SHP77 (cell line): ENCODE measurements around the gene ZNF581.

Source experiments
- DNase-seq, 2 experiments: peaks; one replicate each; lab custom pipeline; 2025; lab: John Stamatoyannopoulos, UW

ZNF581 gene

DNA sequence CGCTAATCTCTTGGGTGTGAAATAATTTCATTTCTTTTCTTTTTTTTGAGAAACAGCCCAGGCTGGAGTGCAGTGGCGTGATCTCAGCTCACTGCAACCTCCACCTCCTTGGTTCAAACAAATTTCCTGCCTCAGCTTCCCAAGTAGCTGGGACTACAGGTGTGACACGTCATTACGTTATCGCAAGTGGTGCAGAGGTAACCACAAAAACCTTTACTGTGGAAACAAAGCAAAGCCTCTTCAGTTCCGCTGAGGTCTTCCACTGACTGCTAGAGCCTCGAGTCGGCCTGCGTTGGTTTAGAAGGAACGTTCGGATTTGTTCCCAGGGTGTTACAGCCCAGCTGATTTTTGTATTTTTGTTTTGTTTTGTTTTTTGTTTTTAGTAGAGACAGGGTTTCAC, 17.1 kb upstream of the ZNF581 start:
- DNase-seq = no peak

DNA sequence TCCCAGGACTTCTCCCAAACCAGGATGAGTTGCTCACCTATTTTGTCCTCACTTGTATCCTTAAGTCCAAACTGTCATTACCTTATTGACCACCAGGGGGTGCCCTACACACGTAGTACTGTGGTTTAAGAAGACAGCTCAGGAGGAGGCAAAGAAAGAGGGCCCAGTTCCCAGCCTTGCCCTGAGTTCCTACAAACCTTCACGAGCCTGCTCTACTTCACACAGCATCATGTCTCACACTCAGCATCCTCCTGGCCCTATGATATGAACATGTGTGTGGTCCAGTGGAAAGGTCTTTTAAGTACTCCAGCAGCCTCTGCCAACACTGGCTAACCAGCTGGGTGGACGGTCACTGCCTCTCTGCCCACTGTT, 11.0 kb upstream of the ZNF581 start:
- DNase-seq = peak; percentile 86 to 90

DNA sequence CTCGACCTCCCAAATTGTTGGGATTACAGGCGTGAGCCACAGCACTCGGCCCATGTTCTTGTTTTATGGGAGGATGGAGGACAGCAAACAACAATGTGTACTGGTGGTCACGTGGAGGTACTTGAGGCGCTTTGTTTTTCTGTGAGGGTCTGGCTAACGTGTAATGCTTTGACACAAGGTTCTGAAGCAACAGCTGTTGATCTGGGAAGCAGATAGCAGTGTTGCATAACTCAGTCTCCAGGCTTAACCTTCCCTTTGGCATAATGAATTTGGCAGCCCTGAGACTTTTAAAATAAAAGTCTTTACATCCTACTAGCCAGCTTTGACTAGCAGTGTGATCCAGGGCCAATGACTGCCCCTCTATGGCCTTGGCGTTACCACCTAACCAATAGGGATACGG, 9.6 kb upstream of the ZNF581 start:
- DNase-seq = no peak

DNA sequence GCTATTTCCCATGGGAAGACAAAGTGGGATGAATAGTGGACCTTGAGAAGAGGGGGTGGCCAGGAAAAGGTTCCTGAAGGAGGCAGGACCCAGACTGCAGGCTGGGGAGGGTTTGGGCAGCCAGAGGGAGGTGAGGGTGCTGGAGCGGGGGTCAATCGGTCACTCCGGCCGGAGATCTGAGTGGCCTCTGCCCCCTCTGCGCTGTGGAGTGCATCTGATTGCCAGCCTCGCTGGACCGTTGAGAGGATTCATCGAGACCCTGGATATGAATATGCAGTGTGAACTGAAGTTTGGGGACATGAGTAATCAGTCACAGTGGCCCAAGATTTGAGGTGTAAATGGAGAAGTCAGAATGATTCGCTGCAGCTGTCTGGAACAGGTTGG, 8.1 kb upstream of the ZNF581 start:
- no peak for DNase-seq

DNA sequence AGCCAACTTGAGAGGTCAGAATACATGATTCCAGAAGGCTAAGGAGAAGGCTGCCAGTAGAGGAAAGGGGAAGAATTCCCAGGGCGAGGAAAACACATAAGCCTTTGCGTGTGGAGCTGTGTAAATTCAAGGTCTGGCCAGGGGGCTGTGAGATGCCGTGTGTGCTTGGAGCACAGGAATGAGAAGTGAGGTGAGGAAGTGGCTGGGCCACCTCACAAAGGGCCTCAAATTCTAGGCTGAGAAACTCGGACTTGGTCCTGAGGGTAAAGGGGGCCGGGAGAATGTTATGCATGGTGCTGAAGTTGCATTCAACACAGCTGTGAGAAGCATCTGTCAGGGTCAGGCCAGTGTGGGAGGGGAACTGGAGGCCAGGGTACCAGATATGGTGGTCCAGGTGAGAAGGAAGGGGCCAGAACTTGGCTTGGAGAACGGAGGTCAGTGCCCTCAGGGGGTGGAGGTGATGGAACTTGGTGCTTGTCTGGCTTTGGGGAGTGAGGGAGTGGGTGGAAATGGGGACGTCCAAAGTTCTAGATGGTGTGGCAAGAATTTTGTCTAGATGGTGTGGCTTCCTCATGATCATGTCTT, 7.5 kb upstream of the ZNF581 start:
- no peak for DNase-seq

DNA sequence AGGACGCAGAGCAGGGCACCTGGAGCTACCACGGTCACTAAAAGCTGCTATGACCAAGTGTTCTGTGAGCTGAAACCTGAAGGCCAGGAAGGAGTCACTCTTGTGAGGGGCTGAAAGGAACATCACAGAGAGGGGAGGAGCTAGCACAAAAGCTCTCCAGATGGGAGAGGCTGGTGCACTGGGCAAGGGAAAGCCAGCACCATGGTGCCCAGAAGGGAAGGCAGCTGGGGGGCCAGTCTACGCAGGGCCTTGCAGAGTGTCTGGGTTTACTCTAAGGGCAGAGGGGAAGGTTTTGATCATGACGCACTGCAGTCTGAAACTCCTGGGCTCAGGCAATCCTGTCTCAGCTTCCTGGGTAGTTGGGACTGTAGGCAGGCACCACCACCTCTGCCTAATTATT, 6.7 kb upstream of the ZNF581 start:
- DNase-seq = no peak

DNA sequence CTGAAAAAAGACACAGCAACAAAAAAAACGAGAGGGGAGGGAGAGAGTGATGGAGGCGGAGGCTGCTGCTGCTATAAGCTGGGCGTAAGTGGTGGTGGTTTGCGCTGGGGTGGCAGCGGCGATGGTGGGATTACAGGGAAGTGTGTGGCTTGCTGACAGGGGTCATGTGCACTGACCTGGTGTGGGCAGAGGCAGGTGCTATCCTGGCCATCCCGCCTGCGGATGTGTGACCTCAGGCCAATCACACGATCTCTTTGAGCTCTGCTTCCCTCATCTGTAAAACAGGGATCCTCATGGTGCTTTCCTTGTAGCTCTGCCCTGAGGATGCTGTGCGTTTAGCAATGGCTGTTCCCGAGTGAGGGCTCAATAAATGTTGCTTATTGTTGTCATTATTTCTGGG, 5.9 kb upstream of the ZNF581 start:
- no peak for DNase-seq

DNA sequence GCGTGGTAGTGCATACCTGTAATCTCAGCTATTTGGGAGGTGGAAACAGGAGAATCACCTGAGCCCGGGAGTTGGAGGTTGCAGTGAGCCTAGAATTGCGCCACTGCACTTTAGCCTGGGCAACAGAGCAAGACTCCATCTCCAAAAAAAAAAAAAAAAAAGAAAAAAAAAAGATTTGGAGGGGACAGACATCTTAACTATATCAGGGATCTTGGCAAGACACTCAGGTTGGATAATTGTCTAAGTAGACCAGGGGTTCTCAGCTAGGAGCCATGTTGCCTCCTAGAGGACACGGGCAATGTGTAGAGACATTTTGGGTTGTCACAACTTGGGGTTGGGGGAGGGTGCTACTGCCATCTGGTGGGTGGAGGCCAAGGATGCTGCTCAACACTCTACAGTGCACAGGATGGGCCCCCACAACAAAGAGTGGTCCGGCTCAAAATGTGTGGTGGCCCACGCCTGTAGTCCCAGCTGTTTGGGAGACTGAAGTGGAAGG, 4.5 kb upstream of the ZNF581 start:
- DNase-seq = peak; percentile 36 to 55

DNA sequence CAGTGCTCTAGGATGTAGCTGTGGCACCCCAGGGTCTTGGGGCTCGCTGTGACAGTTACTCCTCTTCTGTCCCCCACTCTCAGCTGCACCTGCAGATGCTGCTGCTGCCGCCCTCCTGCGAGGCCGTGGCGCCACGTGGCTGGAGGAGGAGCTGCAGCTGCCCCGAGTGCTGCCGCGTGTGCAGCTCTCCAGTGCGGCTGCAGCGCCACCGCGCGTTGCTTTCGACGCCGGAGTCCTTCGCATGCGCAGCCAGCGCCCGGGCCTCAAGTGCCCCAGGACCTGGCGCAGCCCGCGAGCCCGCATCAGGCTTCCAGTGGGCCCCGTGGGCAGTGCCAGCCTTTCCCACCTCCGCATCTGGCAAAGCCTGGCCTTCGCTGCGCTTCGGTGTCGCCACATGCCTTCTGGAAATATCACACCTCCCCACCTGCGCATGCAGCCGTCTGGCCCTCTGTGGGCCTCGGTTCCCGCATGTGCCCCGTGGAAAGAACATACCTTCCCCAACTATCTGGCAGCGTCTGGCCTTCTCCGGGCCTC, 3.3 kb upstream of the ZNF581 start:
- DNase-seq = peak; percentile 58 to 83

DNA sequence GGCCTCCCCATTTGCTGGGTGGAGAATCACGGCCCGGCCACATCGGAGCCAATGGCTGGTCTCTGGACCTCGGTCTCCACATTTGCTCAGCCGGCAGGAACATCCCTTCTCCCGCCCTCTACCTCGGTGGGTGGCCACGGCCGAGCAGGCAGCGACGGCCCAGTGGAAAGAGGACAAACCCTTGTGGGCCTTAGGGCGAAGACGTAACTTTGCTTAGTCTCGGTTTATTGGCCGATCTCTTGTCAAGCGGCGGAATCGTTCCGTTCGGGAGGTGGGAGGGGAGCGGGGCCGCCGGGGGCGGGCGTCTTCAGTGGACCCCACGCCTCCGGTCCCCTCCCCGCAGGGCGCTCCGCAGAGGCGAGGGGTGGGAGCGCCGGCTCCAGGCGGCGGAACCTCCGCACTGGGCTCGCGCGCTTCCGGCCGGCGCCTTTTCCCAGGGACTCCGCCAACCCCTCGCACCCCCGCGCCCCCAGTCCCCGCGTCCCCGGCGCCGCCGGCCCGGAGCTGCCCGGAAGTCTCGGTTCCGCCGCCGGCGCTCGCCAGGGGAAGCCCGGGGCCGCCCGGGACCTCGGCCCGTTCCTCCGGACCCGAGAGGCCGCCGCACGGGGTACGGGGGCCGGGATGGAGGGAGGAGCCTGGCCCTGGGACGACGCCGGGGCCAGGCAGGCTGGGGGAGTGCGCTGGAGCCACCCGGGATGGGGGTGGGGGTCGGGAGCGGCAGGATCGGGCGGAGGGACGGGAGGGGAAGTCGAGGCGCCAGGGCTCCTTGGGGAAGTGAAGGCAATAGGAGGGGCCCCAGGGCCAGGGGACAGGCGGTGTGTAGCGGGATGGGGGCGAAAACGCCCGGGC, 2.6 kb upstream of the ZNF581 start, which contains the start of gene ZNF580:
Gene ZNF580, plus strand, starts transcription at position 426 of the 849 bp plus-strand sequence. CDS start 1,507 bp downstream, outside the sequence.
- DNase-seq = peak; percentile 60

DNA sequence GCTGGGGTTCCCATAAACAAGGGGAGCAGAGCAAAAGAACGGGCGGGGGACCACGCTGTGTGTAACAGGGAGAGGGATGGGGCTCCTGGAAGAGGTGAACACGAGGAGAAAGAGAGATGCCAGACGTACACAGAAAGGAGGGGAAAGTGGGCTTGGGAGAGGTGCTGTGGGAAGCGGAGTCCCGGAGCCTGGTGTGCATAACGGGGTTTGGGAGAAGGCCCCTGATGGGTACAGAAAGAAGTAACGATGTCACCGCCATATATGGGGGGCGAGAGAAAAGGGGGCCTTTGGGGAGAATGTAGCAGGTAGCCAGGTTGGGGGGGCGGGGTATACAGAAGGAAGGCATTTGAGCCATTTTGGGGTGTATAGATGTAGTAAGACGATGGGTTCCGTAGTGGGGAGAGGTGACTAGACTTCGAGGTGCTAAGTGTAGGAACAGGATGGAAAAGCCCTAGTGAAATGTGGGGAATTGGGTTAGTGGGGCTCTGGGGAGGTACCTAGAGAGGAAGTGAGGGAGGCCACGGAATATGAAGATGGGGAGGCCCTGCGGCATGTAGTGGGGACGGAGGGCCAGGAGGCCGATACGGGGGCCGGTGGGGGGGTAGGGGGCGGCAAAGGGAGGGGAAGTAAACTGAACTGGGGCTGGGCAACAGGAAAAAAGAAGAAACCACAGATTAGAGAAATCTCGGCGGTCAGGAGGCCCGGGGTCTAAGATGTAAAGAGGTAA, 1.9 kb upstream of the ZNF581 start:
- peak in 1 of 2 experiments; percentile 12 for DNase-seq

DNA sequence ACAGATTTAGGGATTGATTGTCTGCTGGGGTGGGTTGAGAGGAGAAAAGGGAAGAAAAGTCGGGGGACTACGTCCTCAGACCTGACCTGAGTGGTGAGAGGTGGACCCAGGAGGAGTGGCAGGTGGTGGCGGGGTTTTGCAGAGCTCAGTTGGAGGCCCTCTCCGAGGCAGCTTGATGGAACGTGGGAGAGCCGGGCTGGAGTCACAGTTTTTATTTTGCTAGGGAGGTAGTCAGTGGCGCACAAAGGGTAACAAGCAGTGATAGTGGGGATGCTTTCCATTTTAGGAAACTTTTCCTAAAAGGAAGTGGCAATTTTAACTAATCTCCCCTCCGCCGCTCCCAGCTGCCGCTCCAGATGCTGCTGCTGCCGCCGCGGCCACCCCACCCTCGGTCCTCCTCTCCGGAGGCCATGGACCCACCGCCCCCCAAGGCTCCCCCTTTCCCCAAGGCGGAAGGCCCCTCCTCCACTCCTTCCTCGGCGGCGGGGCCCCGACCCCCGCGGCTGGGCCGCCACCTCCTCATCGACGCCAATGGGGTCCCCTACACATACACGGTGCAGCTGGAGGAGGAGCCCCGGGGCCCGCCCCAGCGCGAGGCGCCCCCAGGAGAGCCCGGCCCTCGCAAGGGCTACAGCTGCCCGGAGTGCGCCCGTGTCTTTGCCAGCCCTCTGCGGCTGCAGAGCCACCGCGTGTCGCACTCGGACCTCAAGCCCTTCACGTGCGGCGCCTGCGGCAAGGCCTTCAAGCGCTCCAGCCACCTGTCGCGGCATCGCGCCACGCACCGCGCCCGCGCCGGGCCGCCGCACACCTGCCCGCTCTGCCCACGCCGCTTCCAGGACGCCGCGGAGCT, 1.1 kb upstream of the ZNF581 start:
- DNase-seq = peak in 1 of 2 experiments; percentile 48

DNA sequence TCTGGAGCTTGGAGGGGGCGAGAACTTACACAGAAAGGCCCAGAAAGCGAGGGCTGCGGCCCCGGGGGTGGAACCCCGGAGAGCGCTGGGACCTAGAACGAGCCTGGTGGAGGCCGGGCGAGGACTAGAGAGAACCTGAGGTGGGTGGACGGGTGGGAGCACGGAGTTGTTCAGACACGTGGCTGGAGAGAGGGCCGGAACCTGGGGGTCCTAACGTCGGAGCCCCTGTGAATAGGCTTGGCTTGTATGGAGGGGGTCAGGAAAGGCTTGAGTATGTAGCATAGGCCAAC, 383 bp downstream of the ZNF581 start:
- DNase-seq = no peak

DNA sequence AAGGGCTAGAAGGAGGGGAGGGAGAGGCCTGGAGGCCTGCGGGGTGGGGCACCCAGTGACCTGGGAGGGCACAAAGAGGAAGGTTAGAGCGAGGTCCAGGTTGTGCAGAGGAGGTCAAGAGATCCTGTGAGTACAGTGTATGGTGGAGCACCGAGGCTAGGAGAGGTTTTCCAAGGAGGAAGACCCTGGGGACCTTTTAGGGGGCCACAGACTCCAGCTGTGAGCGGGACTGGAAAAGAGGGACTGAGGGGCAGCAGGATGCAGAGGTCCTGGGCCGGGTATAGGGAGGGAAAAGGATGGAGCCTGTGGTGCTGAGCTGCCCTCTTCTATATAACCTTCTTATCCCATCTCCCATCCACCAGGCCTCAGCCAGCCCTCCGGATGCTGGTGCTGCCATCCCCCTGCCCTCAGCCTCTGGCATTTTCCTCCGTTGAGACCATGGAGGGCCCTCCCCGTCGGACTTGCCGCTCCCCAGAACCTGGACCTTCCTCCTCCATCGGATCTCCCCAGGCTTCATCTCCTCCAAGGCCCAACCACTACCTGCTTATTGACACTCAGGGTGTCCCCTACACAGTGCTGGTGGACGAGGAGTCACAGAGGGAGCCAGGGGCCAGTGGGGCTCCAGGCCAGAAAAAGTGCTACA, 863 bp downstream of the ZNF581 start:
- no peak for DNase-seq

DNA sequence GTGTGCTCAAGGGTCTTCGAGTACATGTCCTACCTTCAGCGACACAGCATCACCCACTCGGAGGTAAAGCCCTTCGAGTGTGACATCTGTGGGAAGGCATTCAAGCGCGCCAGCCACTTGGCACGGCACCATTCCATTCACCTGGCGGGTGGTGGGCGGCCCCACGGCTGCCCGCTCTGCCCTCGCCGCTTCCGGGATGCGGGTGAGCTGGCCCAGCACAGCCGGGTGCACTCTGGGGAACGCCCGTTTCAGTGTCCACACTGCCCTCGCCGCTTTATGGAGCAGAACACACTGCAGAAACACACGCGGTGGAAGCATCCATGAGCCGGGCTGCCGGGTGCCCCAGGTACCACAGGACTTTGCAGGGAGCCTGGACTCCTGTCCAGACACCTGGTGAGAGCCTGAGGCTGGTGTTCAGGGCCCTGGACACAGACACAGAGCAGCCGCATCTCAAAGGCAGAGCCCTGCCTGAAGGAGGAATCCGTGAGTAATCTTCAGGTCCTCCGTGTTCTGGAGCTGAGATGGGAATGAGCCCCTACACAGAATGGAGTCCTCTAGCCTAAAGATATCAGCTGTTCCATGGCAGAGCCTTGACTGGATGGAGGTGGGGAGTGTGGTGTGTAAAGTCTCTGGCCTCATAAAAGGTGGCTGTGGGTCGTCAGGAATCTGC, 1.5 kb downstream of the ZNF581 start:
- no peak for DNase-seq

DNA sequence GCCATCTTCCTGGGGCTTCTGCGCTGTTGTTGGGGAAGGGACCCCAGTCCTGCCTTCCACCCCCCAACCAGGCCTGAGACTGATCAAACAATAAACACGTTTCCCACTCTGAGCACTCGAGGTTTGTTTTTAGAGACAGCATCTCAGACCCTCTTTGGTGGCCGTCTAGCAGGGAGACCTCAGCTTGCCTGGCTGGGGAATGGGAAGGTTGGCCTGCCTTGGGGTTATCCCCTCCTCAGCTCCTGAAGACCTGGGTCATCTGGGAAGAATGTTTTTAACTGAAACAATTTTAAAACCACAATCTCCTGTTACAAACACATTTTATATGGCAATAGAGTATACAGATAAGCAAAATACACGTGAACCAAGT, 2.0 kb downstream of the ZNF581 start:
- no peak for DNase-seq

DNA sequence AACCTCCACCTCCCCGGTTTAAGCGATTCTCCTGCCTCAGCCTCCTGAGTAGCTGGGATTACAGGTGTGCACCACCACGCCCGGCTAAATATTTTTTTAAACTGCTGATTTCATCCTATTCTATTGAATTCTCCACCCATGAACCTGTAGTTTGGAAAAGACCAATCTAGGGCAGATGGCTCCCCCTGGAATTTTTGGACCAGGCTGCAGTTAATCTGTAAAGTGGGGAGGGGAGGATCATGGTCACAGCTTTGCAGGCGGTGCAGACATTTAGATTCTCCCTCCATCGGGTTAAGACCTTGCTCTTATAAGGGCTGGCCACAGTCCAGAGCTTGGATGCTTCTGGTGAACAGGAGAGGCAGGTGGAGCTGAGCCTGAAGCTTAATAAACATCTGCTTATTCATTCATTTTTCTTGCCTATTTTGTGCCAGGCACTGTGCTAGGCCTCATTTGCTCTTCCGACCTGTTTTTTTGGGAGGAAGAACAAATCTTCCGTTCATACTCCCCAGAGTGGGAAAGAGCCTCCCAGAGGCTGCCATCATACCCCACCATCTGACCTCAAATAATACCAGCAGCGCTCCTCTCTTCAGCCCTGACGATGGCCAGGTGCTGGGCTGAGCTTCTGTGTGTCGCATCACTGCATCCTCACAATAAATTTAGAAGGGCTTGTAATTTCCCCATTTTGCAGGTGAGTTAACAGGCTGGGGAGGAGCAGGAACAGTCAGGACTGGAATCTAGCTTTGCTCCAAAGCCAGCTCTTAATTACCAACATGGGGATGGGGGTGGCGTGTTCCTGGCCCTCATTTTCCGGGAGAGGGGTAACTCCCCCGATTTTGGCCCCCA, 3.7 kb downstream of the ZNF581 start:
- peak in 1 of 2 experiments; percentile 31 for DNase-seq

DNA sequence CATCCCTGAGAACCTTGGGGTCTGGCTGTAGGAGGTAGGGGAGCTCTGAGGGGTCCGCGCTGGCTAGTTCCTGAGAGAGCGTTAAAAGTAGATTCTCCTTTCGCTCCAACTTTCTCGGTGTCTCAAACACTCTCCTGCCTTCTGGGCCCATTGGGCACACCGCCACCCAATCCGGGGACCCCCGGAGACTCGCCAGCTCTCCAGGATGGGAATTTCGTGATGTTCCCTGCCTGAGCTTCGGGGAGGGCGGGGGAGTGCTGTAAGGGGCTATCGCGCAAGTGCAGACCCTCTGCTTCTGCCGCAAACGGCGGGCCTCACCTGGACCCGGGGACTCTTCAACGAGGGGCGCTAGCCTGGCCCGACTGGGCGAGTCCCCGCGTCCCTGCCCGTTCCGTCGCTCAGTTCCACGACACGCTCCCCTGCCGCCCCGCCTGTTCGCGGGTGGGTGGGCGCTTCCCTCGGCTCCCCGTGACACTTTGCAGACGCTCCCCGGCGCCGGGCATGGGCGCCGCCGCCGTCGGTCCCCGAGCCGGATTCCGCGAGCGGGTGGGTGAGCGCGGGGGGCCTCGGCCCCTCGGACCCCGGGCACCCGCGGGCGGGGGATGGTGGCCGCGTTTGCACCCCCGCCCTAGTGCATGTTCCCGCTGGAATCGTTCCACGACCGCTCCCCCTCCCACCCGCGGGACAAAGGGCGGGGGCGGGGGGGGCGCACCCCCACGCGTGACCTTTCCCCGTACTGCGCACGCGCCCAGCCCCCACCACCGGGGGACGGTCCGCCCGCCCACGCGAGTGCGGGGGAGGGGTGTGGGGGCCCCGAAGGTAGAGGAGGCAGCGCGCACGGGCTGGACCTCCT, 4.5 kb downstream of the ZNF581 start, which contains the start of gene CCDC106:
Gene CCDC106, plus strand, starts transcription at position 481 of the 853 bp plus-strand sequence. CDS start 835 bp downstream, outside the sequence.
- DNase-seq = peak; percentile 45 to 63
